ENCODE measurements around the gene FAM184B.
"Not testable (repeated sequence)": the region's sequence is repeated elsewhere in the genome, so short reads cannot be mapped to it uniquely, and the experiment has no call there.

FAM184B gene

GRCh38 chr4:17713779-17714178 is 67.6 kb downstream of the FAM184B start:
- DNase-seq = no peak

- no peak for DNase-seq
These were observed 69.3 kb downstream of the FAM184B start for GRCh38 chr4:17712166-17712565.

DNA sequence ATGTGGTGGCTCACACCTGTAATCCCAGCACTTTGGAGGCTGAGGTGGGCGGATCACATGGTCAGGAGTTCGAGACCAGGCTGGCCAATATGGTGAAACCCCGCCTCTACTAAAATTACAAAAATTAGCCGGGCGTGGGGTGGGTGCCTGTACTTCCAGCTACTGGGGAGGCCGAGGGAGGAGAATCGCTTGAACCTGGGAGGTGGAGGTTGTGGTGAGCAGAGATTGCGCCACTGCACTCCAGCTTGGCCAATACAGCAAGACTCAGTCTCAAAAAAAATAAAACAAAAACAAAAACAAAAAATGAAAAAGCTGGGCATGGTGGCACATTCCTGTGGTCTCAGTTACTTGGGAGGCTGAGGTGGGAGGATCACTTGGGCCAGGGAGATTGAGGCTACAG is 70.2 kb downstream of the FAM184B start:
- DNase-seq = not testable (repeated sequence)

GRCh38 chr4:17709763-17710068 is 71.7 kb downstream of the FAM184B start:
- no peak for DNase-seq

GRCh38 chr4:17708992-17709762 is 72.2 kb downstream of the FAM184B start:
- no peak for DNase-seq

DNA sequence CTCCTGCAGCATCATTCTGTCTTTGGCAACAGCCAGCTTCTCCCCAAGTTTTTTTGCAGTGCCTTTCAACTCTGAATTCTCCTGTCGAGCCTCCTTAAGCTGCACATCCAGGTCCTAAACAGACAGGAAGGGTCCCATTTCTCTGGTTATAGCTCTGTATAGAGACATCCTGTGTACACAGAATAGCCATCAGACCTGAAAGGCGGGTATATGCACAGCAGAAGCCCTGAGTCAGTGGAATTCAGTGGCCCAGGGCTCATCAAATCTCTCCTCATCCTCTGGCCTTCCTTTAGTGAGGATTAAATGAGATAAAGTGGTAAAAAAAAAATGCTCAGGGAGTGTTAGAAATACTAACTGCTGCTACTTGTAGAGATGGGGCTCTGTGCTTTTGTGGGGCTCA is 73.8 kb downstream of the FAM184B start:
- no peak for DNase-seq

- no peak for DNase-seq
These were observed 76.3 kb downstream of the FAM184B start for GRCh38 chr4:17705107-17705506.

DNA sequence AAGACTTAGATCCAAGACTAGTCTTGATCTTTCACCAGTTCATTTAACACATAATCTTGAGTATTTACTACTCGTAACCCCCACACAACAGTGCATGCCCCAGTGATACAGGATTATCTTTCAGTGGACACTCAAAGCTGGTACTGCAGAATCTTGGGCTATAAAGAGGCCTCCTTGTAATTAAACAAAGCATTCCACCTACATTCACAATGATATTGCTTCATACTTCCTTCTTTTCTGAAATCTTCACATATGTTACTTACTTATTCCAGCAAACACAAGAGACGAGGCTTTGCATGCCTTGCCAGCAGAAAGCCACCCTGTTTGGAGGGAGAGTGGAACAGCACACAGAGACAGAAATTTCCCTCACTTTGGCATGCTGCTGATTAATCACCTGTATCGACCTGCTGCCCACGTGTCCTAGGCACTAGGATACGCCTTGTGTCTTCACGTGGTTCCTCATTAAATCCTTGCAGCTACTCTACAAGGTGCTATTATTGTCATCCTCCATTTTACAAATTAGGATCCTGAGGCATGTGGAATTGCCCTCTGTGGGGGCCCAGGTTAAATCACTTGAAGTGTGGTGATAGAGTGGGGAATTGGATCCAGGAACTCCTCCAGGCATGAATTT is 77.3 kb downstream of the FAM184B start:
- DNase-seq = no peak

GRCh38 chr4:17702641-17703040 is 78.8 kb downstream of the FAM184B start:
- DNase-seq = no peak

GRCh38 chr4:17701882-17702281 is 79.5 kb downstream of the FAM184B start:
- DNase-seq = no peak

DNA sequence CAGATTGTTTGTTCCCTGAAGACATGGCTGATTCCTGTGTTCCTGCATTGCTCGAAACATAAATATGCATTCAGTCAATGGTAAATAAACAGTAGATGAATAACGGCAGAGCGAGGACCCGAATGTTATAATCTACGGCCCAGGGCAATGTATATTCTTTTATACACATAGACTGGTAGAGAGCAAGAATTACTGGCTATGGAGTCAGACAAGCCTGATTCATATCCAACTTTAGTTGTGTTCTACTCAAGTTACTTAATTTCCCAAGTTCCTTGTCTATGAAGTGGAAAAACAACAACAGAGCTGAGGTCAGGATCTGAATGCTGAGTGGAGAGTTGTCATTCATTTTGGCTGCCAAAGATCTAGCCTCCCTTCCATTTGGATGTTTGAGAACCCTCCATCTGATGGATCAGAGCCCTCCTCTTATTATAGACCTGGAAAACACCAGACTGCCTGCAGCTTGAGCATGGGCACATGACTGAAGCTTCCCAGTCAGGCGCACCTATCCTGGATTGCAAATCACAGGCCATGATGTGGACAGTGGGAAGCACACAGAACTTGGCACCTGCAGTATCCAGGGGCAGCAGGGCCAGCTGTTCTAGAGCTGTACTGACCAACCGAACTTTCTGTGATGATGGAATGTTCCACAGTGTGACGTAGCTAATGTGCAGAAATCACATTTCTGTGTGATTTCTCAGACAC is 80.1 kb downstream of the FAM184B start:
- DNase-seq = no peak

DNA sequence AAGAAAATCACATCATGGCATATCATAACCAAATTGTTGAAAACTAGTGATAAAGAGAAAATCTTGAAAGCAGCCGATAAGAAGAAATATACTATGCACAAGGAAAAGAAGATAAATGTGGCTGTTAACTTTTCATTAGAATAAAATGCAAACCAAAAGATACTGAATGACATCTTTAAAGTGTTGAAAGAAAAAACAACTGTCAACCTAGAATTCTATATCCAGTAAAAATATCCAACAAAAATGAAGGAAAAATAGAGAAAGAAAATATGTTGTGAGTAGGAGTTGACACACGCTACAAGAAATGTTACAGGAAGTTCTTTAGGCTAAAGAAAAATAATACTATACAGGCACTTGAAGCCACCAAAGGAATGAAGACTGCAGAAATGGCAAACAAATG is 82.0 kb downstream of the FAM184B start:
- DNase-seq = no peak

DNA sequence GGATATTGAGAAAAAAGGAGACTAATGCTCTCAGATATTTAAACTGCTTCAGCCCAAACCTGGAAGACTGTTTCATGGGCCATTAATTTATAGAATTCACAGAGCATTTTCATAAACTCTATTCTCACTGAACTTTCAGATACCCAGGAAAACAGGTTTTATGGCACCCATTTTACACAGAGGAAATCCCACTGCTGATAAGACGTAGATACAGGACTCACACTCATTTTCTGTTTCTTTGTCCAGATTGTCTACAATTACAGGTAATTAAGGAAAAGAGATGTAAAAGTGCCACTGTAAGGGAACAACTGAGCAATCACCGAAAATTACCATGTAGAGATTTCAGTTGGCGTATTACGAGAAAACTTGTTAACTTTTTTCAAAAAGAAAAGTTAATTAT is 83.3 kb downstream of the FAM184B start:
- DNase-seq = no peak

DNA sequence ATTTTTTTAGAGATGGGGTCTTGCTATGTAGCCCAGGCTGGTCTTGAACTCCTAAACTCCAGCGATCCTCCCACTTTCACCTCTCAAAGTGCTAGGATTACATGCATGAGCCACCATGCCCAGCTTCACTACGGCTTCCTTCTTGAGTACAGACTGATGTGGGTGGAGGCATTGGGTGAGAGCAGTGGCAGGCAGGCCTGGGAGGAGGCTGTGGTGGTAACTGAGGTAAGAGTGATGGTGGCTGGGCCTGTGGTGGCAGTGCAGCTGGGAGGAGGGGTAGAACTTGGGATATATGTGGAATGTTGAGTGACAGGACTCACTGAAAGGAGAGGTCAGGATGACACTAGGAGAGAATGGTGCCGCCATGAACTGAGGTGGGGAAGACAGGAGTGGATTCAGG is 86.1 kb downstream of the FAM184B start:
- DNase-seq = no peak

GRCh38 chr4:17694552-17694951 is 86.9 kb downstream of the FAM184B start:
- DNase-seq = no peak

DNA sequence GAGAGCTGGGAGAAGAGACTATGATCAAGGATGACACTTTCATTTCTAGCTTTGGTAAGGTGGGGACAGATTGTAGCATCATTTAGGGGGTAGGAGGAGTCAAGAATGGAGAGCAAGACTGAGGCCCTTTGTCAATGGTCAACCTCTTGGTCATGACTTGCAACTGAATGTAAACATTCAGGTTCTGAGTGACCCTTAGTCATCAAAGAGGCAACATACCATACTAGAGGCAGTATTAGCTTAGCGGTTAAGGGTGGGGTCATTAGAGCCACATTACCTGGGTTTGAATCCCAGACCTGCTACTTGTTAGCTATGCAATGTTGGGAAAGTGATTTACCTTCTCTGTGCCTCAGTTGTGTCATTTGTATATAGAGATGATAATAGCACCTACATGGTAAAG is 90.5 kb downstream of the FAM184B start:
- DNase-seq = no peak

DNA sequence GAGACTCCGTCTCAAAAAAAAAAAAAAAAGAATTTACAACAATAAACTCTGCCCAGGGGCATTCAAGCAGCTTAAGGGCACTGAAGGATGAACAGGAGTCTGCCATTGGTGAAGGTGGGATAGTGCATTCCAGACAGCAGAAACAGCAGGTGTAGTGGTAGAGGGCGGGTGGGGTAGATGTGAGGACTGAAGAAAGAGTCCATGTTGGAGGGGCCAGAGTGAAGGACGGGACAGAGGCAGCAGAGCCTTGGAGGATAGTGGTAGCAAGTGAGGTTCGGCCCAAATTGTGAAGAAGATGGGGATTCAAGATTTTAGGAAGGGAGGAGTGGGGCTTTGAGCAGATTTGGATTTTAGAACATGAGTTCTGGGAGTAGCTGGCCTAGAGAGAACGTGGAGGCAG is 91.3 kb downstream of the FAM184B start:
- no peak for DNase-seq

- DNase-seq = peak; percentile 10
These were observed 93.4 kb downstream of the FAM184B start for GRCh38 chr4:17688011-17688441.

GRCh38 chr4:17687237-17687857 is 94.1 kb downstream of the FAM184B start:
- DNase-seq = no peak

- DNase-seq = not testable (repeated sequence)
These were observed 96.8 kb downstream of the FAM184B start for GRCh38 chr4:17684648-17685047.

DNA sequence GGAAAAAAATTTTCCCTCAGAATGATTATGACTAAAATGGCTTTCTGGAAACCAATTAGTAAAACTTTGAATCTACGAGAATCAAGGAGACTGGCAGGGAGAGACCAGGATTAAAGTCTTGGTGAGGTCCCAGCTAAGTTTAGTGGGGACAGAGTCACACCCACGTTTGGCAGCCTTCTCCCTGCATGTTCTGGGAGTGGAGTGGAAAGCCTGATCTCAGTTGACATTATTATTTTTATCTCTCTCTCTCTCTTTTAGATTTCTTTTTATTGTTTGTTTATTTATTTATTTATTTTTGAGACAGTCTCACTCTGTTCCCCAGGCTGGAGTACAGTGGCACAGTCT is 99.2 kb downstream of the FAM184B start:
- DNase-seq = no peak

- DNase-seq = no peak
These were observed 99.9 kb downstream of the FAM184B start for GRCh38 chr4:17681281-17682221.

Measured in fibroblast of skin of right quadriceps (primary cell).